Type B pancreatic cell (in vitro differentiated cells): ENCODE measurements around the gene TINCR. TPM values are rescaled to one million over a fixed set of nuclear protein-coding genes. Genes with fewer than 3 reads are reported as not detected.

Experiments
- DNase-seq: peaks from one replicate; pipeline ENCODE4 v3.0.0; 2021; ENCODE audit warnings: mixed read lengths; ENCODE audit not compliant: unreplicated experiment; ENCODE audit errors: extremely low spot score
- H3K27ac Mint-ChIP-seq: 2 replicates; pipeline ENCODE4 v1.8.0; 2021; ENCODE audit warnings: mild to moderate bottlenecking, mixed read lengths
- H3K27me3 Mint-ChIP-seq: 2 replicates; pipeline ENCODE4 v1.8.0; 2021; ENCODE audit warnings: mixed read lengths
- H3K36me3 Mint-ChIP-seq: 2 replicates; pipeline ENCODE4 v1.8.0; 2021; ENCODE audit warnings: mixed read lengths
- H3K4me1 Mint-ChIP-seq: one replicate; pipeline ENCODE4 v1.8.0; 2021; ENCODE audit warnings: mixed read lengths; ENCODE audit not compliant: unreplicated experiment
- H3K4me3 Mint-ChIP-seq: 2 replicates; pipeline ENCODE4 v1.8.0; 2021; ENCODE audit warnings: mild to moderate bottlenecking, mixed read lengths
- H3K9me3 Mint-ChIP-seq: 2 replicates; pipeline ENCODE4 v1.8.0; 2021; ENCODE audit warnings: mixed read lengths
- CTCF ChIP-seq: fragments of 200-600 bp; sonication (generic); conservative IDR thresholded peaks from 2 replicates; pipeline ENCODE4 v1.5.0; 2021; ENCODE audit warnings: antibody characterized with exemption, mild to moderate bottlenecking
- total RNA-seq: library from RNA; stranded (reverse); gene quantifications from 2 replicates; pipeline ENCODE4 v1.2.1, GENCODE V29; 2021; ENCODE audit warnings: low replicate concordance

Gene TINCR
- total RNA-seq, 1 donor from 2014 or later: 9.0 TPM

GRCh38 chr19:5562280-5562679, 5.5 kb downstream of the TINCR start:
- Mint-ChIP-seq H3K4me3 (no peak overlapping the region), H3K9me3 (no peaks in the 10 kb centered on the region), H3K4me1 (peaks cover 16% of the 10 kb centered on the region), H3K27ac (no peak overlapping the region), H3K36me3 (no peaks in the 10 kb centered on the region), H3K27me3 (peaks cover 5% of the 10 kb centered on the region)
- TF ChIP-seq CTCF: no peak
- DNase-seq: no peak

GRCh38 chr19:5561559-5561958, 6.2 kb downstream of the TINCR start:
- H3K4me1 Mint-ChIP-seq: peaks cover 16% of the 10 kb centered on the region
- H3K36me3 Mint-ChIP-seq: no peaks in the 10 kb centered on the region
- H3K27me3 Mint-ChIP-seq: peaks cover 5% of the 10 kb centered on the region
- H3K4me3 Mint-ChIP-seq: no peak overlapping the region
- no peak for DNase-seq
- no peaks in the 10 kb centered on the region for H3K9me3 Mint-ChIP-seq
- no peak overlapping the region for H3K27ac Mint-ChIP-seq
- TF ChIP-seq CTCF: peak; percentile 76

GRCh38 chr19:5560156-5560555, 7.6 kb downstream of the TINCR start:
- Mint-ChIP-seq H3K27ac (no peak overlapping the region), H3K36me3 (no peaks in the 10 kb centered on the region), H3K27me3 (peaks cover 5% of the 10 kb centered on the region), H3K4me3 (no peak overlapping the region), H3K9me3 (no peaks in the 10 kb centered on the region), H3K4me1 (peaks cover 13% of the 10 kb centered on the region)
- no peak for DNase-seq
- TF ChIP-seq CTCF: no peak

GRCh38 chr19:5559804-5560133, 8.0 kb downstream of the TINCR start:
- DNase-seq: no peak
- Mint-ChIP-seq H3K9me3 (no peaks in the 10 kb centered on the region), H3K27me3 (peaks cover 5% of the 10 kb centered on the region), H3K36me3 (no peaks in the 10 kb centered on the region), H3K4me1 (peaks cover 11% of the 10 kb centered on the region), H3K27ac (no peak overlapping the region), H3K4me3 (no peak overlapping the region)
- no peak for TF ChIP-seq CTCF

GRCh38 chr19:5558101-5558621, 9.6 kb downstream of the TINCR start:
- peaks cover 2% of the 10 kb centered on the region for H3K27me3 Mint-ChIP-seq
- no peaks in the 10 kb centered on the region for H3K36me3 Mint-ChIP-seq
- DNase-seq: no peak
- H3K27ac Mint-ChIP-seq: peak overlapping the region; percentile 91
- no peak for TF ChIP-seq CTCF
- peaks cover 11% of the 10 kb centered on the region for H3K4me1 Mint-ChIP-seq
- H3K9me3 Mint-ChIP-seq: no peaks in the 10 kb centered on the region
- no peak overlapping the region for H3K4me3 Mint-ChIP-seq

- Mint-ChIP-seq H3K9me3 (no peaks in the 10 kb centered on the region), H3K27ac (peak overlapping the region; percentile 91), H3K4me3 (peak overlapping the region; percentile 19), H3K27me3 (no peaks in the 10 kb centered on the region), H3K36me3 (no peaks in the 10 kb centered on the region), H3K4me1 (peaks cover 15% of the 10 kb centered on the region)
- no peak for TF ChIP-seq CTCF
- no peak for DNase-seq
Measured at GRCh38 chr19:5557691-5558090, 10.1 kb downstream of the TINCR start.
